DMS153 treated with DMSO at 0.1 percent for 48 hours (cell line): Measurements from ENCODE around the gene NFE2L3.

Experiments used
- DNase-seq: peaks from one replicate; lab custom pipeline; 2025; ENCODE audit not compliant: unreplicated experiment; lab: John Stamatoyannopoulos, UW

NFE2L3 gene

DNA sequence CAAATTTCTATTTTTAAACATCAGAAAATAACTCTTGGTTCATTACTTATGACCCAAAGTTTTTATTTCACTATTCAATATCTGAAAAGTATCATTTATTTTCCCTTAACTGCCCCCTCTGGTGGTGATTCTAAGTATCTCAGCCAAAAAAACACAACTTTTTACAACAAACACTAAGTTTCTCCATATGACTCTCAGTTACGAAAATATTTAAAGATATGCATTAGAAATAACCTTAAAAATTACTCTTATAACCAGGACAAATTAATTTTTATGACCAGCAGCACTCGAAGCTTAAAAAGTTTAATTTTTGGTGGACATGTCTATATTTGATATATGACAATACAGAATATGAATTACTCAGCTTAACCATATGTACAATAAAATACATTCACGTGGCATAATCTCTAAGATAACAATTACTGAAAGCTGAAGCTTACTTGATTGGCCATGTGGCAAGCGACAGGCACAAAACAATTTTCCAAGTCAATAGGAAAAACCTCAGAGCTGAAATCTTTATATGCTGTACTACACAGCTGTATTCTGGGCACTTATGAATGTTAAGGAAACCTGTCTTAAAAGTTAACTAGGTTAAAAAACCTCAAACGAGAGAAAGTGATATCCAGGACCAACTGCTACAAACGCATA is 46.3 kb downstream of the NFE2L3 start:
- no peak for DNase-seq

DNA sequence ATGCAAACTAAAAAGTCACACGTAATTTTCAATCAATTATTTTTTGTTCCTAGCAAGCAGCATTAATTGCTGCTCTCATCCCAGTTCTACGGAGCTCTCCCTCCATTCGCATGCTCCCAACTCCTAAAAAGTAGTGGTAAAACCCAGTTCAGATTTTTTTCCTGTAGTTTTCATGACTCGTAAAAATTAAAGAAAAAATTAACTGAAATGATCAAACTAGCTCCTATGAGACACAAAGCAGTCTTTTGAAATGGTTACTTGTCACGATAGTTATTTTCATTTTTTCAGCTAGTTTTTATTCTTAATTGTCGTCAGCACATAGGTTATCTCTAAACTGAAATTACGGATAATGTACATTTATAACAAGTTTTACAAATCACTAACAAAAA is 46.8 kb downstream of the NFE2L3 start:
- no peak for DNase-seq

GRCh38 chr7:26199301-26200037 is 47.5 kb downstream of the NFE2L3 start:
- DNase-seq, result no peak

- DNase-seq, result peak; percentile 67
Observed at GRCh38 chr7:26200038-26200443, 48.0 kb downstream of the NFE2L3 start.

GRCh38 chr7:26200444-26201246 is 48.6 kb downstream of the NFE2L3 start, which contains the start of gene HNRNPA2B1:
Gene HNRNPA2B1, minus strand, starts transcription at chr7:26200746. Its CDS starts 169 bp downstream, at chr7:26200577.
- DNase-seq, result peak; percentile 100

DNA sequence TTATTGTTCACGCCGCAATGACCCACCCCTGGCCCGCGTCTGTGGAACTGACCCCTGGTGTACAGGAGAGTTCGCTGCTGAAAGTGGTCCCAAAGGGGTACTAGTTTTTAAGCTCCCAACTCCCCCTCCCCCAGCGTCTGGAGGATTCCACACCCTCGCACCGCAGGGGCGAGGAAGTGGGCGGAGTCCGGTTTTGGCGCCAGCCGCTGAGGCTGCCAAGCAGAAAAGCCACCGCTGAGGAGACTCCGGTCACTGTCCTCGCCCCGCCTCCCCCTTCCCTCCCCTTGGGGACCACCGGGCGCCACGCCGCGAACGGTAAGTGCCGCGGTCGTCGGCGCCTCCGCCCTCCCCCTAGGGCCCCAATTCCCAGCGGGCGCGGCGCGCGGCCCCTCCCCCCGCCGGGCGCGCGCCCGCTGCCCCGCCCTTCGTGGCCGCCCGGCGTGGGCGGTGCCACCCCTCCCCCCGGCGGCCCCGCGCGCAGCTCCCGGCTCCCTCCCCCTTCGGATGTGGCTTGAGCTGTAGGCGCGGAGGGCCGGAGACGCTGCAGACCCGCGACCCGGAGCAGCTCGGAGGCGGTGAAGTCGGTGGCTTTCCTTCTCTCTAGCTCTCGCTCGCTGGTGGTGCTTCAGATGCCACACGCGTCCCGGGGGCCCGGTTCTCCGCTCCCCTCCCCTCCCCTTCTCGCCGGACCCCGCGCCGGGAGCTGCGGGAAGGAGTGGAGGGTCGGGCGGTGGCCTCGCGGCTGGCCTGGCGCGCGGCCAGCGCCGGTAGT is 49.4 kb downstream of the NFE2L3 start, which contains the start of gene CBX3:
Gene CBX3 (plus strand): TSS at position 499 of the 772 bp plus-strand sequence. CDS start 1,254 bp downstream, outside the sequence.
- DNase-seq, result peak; percentile 98

DNA sequence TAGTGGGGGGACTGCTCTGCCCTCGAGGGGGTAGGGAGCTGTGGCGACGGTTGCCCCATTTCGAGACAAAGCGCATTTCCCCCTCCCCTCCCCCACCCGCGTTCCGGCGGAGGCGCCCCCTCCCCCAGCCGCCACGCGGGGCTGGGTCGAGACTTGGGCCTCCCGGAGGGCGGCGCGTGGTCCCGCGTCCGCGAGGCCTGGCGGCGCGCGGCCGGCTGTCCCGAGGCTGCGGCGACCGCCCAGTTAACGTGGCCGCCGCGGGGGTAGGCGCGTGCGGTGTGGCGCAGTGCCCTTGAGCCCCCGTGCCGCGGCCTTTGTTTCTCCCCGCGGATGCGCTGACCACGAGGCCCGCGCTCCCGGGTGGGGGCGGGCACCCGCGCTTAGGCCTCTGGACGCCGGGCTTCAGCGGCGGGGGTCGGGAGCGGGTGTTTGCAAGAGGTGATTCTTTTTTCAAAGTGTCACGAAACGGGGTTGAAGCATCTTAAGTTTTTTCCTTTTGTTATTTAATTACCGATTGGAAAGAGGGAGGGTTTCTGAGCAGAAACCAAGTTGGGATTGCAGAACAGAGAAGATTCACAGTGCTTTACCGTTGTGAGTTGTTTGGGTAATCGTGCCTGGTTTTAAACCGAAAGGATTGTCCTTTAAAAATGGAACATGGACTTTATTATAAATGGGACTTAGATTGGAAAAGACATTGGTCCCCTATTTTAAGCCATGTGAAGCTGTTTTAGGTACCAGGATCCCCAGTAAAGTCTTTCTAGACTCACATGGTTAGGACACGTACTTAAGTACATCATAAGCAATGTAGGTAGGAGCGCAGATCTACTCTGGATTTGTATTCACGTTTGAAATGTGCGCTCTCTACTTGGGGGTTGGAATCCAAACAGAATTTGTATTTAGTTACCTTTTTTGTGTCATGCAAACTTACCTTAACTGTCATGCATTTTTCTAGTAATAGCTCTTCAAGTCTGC is 50.3 kb downstream of the NFE2L3 start:
- no peak for DNase-seq

- no peak for DNase-seq
Observed at GRCh38 chr7:26203016-26203415, 51.0 kb downstream of the NFE2L3 start.

GRCh38 chr7:26208040-26208439 is 56.0 kb downstream of the NFE2L3 start:
- DNase-seq, result no peak

DNA sequence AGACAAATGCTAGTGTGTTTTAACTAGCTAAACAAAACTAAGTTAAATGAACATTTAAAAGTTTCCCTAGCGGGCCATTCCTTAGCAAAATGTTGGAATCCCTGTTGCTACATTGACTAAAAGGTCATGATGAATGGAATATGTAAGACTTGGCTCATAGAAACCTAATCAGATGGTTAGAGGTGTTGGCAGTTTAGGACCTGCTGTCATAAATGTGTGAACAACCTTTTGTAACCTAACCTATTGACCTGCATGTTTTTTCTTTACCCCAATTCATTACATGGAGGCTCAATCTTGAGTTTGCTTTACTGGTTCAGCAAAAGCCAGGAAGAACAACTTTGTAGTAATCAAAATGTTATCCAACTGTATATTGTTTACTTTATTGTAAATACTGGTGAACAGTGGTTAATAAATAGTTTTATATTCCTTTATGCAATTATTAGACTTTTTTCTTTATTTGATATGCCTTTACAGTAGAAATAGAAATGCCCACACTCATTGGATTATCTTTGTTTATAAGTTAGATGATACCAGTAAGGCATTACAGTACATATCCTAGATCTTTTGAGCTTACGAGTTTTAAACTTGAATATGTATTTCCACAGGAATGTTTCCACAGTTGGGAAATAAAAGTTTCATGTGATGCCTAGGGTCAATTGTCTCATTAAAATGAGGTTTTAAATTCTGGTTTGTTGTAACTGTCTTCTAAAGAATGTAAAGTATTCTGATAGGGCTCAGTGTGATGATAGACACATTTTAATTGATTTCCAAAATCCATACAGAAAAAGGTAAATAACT is 61.1 kb downstream of the NFE2L3 start:
- DNase-seq, result no peak

GRCh38 chr7:26213807-26214515 is 62.0 kb downstream of the NFE2L3 start:
- no peak for DNase-seq

DNA sequence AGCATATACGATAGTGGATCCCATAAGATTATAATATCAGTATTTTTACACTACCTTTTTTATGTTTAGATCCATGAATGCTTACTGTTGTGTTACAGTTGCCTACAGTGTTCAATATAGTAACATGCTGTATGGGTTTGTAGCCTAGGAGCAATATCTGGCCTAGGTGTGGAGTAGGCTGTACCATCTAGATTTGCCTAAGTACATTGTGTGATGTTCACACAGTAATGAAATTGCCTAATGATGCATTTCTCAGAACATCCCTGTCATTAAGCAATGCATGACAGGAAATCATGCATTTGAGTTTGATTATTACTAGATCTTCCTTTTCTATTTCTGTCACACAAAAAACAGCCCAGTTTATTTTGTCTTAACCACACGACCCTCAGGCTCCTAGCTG is 64.1 kb downstream of the NFE2L3 start:
- DNase-seq, result no peak

GRCh38 chr7:26224359-26224758 is 72.4 kb downstream of the NFE2L3 start:
- DNase-seq, result no peak

GRCh38 chr7:26227987-26228386 is 76.0 kb downstream of the NFE2L3 start:
- DNase-seq, result no peak

DNA sequence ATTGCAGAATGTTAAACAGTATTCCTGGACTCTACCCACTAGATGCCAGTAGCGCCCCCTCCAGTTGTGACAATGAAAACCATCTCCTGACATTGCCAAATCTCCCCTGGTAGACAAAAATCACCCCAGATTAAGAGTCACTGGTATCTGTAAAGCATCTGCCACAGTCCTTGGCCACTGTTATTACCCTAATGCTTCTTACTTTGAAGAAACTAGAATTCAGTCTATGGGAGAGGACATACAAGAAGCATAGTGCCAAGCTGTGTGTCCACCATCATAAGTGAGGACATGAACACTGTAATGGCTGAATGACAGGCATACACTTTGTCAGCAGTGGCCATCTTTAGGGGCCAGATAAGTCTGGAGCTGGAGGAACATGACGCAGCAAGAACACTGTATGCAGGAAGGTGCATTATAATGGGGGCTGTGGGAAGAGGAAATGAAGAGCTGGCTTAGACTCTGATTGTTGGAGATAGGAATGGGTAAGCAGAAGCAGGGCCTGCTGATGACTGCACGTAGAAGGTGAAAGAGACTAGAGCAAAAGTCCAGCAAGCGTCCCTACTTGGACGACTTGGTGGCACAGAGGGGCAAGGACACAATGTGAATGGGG is 82.0 kb downstream of the NFE2L3 start:
- DNase-seq, result no peak
